GM11168 (cell line): ENCODE measurements around the gene ZNF343.
"Not testable (repeated sequence)": the region's sequence is repeated elsewhere in the genome, so short reads cannot be mapped to it uniquely, and the experiment has no call there.

ENCODE experiments used
- in situ Hi-C: fragments of 300-500 bp; cut with MboI; formaldehyde crosslinking; loops from one replicate; pipeline ENCODE4 v1.12.0; 2022; ENCODE audit warnings: low sequenced_read_pairs; ENCODE audit not compliant: unreplicated experiment

Gene ZNF343

GRCh38 chr20:2508631-2509467 lies at the start of gene ZNF343:
TSS of gene ZNF343 (minus strand) at chr20:2508915. CDS start at chr20:2493895, 15,020 bp downstream.
- in situ Hi-C loops = no loop called here

DNA sequence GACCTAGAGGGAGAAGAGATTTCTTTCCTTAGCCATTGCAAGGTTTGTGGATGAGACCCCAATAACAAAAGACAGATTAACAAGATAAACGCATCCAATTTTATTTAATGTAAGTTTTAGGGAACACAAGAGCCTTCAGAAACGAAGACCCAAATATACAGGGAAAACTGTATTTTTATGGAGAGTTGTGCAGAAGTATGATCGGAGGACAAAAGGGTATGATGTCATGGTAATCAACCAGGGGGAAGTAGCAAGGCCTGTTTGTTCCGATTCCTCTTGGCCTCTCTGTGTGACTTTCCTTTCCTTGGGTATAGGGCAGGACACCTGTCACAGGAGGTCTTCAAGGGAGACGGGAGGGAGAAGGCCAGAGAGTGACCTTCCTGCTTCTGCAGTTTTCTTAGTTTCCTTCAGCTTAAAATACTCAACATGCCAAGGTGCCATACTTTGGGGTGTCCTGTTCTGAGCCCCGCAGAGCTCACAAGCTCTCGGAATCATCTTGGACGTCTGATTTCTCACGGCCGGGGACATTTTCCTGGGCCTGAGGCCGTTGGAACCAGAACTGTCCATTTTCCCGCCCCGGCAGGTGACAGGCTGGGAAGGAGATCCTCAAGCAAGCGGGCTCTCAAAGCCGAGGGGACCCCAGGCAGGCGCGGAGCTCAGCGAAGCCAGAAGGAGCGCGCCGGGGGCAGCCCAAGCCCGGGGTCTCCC lies 49.3 kb upstream of the ZNF343 start:
- in situ Hi-C loops = no loop called here

DNA sequence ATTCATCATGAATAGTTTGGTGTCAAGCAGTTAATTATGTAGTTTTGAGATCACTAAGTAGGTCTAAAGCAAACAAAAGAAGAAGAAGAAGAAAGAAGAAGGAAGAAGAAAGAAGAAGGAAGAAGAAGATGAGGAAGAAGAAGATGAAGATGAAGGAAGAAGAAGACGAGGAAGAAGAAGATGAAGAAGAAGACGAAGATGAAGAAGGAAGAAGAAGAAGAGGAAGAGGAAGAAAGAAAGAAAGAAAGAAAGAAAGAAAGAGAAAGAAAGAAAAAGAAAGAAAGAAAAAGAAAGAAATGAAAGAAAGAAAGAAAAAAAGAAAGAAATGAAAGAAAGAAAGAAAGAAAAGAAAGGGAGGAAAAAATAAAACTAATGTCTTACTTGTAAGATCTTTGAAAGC lies 36.9 kb upstream of the ZNF343 start:
- in situ Hi-C loops = no loop called here

DNA sequence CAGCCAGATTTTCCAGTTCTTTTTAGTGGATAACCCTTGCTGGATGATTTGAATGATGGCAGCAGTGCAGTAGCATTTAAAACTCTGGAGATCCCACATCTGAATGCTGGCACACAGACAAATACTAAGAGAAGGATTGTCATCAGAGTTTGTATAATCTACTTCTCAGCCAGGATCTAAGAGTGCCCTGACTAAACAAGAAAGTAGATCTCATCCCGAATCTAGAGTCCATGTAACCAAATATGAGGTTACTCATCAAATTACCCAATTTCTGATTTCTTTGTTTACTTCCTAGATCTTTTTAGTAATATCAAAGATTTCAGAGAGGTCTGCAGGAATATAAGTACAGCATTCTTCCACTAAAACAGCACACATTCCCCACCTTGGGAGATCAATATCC lies 35.5 kb upstream of the ZNF343 start:
- in situ Hi-C loops = no loop called here

- in situ Hi-C loops = no loop called here
Observed at GRCh38 chr20:2542361-2542760, 33.6 kb upstream of the ZNF343 start.

DNA sequence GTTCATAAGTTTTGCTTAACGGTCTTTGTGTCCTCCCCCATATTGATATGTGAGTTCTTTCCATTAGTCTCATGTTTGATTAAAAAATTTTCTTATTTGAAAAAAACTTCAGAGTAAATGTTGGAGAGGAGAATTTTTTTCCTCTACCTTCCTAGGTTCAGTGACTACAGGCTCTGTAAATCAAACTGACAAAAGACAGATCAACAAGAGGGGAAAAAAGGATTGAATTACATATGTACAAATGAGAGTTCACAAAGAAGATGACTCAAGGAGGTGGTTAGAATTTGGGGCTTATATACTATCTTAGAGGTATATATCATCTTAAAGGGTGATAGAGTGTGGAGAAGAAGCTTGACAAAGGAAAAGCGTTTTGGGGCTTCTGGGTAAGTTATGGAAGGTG lies 33.2 kb upstream of the ZNF343 start:
- in situ Hi-C loops = no loop called here

DNA sequence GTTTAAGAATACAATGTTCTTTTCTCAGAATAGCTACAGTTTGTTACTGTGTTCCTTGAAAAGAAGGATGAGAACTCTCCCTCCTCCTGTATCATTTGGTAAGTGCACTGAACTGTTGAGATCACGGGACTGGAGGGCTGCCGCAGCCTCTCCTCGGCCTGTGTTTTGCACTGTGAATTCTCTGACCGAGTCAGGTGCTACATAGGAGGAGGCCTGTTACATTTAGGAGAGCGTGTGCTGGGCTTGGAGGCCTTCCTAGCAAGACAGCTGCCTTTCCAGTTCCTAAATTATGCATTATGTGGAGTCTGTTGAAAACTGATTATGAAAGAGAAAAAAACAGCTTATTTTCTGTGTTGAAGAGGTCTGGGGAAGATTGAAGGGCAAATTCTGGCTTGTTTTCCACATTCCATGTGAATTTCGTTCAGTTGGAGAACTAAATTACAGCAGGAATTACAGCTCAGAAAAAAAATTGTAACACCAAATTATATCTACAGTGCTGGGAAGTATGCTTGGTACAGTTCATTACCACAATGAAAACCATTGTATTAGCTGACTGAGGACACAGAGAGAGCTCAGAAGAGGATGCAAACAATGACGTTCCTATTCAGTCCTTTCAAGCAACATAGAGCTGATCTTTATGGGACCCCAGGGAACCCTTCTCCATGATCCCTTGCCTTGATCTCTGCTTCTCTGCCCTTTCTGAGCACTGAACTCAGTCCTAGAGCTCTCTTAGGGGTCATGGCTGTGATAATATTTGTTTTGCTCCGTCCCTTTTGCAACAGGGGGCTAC lies 30.4 kb upstream of the ZNF343 start:
- in situ Hi-C loops = no loop called here

- in situ Hi-C loops = no loop called here
Observed at GRCh38 chr20:2538356-2538755, 29.6 kb upstream of the ZNF343 start.

DNA sequence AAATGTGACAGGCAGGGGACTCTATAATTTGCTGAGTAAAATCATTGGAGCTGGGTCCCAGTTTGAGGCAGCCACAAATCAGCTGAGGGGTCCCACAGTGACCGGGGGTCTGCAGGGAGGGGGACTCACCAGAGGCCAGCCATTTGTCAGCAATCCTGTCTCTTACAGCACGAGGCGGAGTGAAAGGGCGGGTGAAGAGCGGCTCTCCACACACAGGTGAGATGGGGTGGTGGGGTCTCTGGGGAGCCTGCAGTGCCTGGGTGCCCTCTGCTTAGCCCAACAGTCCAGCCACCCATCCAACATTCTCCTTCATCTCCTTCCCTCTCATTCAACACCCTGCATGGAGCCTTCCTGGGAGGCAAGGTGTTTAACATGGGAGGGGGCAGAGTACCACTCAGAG lies 28.4 kb upstream of the ZNF343 start:
- in situ Hi-C loops = no loop called here

GRCh38 chr20:2536560-2536986 lies 27.9 kb upstream of the ZNF343 start, which contains the start of gene TMC2:
TSS of gene TMC2 (plus strand) at chr20:2536573. CDS start at chr20:2536622, 49 bp downstream.
- in situ Hi-C loops = no loop called here

GRCh38 chr20:2535711-2536559 lies 27.2 kb upstream of the ZNF343 start:
- in situ Hi-C loops = no loop called here

DNA sequence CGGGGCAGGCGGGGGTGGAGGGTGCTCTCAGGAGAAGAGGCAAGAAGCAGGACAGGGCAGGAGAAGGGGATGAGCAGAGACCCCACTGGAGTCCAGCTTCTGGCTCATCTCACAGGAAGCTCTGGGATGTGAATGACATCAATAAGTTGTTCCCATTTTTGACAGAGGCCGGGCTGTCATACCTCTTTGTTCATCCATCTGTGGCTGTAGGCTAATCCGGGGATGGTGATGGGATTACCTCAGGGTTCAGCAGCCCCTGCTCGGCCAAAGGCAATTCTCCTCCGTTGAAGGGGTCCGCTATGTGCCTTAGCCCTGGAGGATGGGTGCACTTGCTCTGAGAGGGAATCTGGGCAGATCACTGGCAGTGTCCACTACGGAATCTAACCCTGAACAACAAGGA lies 24.4 kb upstream of the ZNF343 start:
- in situ Hi-C loops = no loop called here

GRCh38 chr20:2528671-2529271 lies 20.1 kb upstream of the ZNF343 start:
- in situ Hi-C loops = no loop called here

DNA sequence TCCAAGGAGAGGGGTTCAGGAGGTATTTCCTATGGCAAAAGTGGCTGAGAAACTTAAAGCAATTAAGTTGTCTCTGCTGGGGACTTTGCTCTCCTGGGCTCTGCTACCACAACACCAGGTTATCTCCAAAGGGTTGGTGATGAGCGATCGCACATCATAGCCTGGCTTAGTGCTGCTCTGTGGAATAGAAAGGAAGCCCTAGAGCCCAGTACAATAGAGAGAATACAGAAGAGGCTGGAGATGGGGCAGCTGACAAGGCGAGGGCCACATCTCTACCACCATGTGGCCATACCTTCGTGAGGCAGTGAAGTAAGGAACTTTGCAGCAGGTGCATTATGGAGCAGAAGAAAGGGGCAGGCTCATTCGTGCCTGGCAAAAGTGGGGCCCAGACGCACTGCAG lies 19.0 kb upstream of the ZNF343 start:
- in situ Hi-C loops = no loop called here

DNA sequence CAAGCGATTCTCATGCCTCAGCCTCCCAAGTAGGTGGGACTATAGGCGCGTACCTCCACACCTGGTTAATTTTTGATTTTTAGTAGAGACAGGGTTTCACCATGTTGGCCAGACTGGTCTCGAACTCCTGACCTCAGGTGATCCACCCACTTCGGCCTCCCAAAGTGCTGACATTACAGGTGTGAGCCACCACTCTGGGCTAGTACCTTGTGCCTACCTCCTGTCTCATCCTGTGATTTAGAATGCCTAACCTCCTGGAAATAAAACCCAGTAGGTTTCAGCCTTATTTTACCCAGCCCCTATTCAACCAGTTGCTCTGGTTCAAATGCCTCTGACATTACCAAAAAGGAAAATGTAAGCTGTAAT lies 17.5 kb upstream of the ZNF343 start:
- in situ Hi-C loops = not testable (repeated sequence)

DNA sequence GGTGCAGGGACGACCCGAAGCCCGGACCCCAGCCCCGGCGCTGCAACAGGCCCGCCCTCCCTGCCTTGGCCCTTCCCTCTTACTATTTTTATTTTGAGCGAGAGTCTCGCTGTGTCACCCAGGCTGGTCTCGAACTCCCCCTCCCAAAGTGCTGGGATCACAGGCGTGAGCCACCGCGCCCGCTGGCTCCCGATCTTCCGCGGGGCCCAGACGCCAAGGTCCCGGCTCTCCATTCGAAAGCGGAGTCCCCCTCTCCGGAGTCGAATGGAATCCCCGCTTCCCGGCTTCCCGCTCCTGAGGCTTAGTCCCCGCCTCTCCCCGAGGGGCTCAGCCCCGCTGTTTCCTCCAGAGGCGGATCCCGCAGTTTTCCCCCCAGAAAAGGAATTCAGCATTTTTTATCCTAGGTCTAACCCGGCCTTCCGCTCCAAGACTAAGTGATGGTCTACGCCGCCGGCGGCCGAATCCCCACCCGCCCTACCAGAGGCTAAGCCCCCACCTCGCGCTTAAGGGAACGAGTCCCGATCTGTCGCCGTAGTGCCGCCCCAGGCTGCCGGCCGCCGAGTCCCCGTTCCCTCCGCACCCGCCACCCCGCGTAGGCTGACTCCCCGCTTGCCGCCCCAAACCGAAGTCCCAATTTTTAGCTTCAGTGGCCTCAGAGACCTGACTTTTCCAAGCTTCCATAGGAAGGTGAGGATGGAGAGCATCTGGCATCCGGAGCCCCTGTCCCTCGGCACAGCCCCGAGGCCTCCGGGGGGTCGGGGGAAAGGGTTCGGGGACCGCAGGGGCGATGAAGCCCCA lies 16.2 kb upstream of the ZNF343 start:
- in situ Hi-C loops = no loop called here

- in situ Hi-C loops = no loop called here
Observed at GRCh38 chr20:2523919-2524708, 15.4 kb upstream of the ZNF343 start.

DNA sequence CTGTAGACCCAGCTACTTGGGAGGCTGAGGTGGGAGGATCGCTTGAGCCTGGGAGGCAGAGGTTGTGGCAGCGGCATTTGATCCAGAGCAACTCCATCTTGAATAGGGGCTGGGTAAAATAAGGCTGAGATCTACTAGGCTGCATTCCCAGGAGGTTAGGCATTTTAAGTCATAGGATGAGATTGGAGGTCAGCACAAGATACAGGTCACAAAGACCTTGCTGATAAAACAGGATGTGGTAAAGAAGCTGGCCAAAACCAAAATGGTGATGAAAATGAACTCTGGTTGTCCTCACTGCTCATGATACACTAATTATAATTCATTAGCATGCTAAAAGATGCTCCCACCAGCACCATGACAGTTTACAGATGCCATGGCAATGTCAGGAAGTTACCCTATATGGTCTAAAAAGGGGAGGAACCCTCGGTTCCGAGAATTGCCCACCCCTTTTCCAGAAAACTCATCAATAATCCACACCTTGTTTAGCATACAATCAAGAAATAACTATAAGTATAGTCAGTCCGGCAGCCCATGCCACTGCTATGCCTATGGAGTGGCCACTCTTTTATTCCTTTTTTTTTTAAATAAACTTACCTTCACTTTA lies 14.2 kb upstream of the ZNF343 start:
- in situ Hi-C loops = not testable (repeated sequence)
